ENCODE data around the gene DLG2.
A peak's percentile ranks its signal among the peaks of the same experiment; 100 is the strongest.

DLG2 gene

GRCh38 chr11:84300092-84300491 lies 1327.1 kb downstream of the DLG2 start:
- TF ChIP-seq, protein P1, sequence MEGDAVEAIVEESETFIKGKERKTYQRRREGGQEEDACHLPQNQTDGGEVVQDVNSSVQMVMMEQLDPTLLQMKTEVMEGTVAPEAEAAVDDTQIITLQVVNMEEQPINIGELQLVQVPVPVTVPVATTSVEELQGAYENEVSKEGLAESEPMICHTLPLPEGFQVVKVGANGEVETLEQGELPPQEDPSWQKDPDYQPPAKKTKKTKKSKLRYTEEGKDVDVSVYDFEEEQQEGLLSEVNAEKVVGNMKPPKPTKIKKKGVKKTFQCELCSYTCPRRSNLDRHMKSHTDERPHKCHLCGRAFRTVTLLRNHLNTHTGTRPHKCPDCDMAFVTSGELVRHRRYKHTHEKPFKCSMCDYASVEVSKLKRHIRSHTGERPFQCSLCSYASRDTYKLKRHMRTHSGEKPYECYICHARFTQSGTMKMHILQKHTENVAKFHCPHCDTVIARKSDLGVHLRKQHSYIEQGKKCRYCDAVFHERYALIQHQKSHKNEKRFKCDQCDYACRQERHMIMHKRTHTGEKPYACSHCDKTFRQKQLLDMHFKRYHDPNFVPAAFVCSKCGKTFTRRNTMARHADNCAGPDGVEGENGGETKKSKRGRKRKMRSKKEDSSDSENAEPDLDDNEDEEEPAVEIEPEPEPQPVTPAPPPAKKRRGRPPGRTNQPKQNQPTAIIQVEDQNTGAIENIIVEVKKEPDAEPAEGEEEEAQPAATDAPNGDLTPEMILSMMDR (IDR thresholded peaks at IDR 0.05; ENCODE audit: low read length, missing control alignments) = no peak
- no peak overlapping the region for H3K4me3 ChIP-seq (replicated peaks; ENCODE audit: low read depth, low read length)
- DNase-seq (ENCODE audit: low read depth) = no peak

- H3K4me3 ChIP-seq (replicated peaks; ENCODE audit: low read depth, low read length) = no peak overlapping the region
- TF ChIP-seq, protein P1 (IDR thresholded peaks at IDR 0.05; ENCODE audit: low read length, missing control alignments) = no peak
- DNase-seq (ENCODE audit: low read depth) = no peak
Measured at GRCh38 chr11:84297570-84297969, 1329.6 kb downstream of the DLG2 start.

DNA sequence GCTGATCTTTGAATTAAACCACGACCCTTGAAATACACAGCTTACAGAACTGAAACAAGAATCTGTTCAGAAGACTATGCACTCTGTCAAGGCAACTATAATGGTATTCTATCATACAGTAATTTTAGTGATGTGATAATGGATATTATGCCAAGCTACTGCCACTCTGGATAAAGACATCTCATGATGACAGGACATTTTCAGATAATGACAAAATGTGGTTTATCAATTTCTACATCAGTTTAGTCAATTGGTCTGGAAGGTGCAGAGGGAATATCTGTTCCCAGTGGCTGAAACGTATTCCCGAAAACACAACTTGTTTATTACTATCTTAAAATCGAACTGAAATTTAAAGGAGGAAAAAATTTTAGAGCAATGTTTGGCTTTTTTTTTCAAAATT lies 1331.3 kb downstream of the DLG2 start:
- TF ChIP-seq, protein P1 (IDR thresholded peaks at IDR 0.05; ENCODE audit: low read length, missing control alignments) = no peak
- no peak for DNase-seq (ENCODE audit: low read depth)
- no peak overlapping the region for H3K4me3 ChIP-seq (replicated peaks; ENCODE audit: low read depth, low read length)

DNA sequence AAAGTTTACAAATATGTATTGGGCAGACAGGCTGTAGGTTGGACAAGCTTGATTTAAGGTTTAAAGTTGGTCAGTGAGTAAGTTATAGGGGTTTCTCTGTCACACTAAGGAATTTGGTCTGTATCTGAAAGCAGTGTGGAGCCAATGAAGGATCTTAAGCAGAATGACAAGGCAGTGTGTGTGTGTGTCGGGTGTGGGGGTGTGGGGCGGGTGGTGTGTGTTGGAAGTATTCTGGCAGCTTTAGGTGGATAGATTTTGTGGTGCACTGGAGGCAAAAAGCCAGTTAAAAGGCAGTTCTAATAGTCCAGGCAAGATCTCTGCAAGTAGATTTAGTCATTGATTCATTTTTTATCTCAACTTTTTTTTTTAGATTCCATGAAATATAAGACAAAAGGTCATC lies 1334.2 kb downstream of the DLG2 start:
- TF ChIP-seq, protein P1 (IDR thresholded peaks at IDR 0.05; ENCODE audit: low read length, missing control alignments) = no peak
- no peak overlapping the region for H3K4me3 ChIP-seq (replicated peaks; ENCODE audit: low read depth, low read length)
- no peak for DNase-seq (ENCODE audit: low read depth)

DNA sequence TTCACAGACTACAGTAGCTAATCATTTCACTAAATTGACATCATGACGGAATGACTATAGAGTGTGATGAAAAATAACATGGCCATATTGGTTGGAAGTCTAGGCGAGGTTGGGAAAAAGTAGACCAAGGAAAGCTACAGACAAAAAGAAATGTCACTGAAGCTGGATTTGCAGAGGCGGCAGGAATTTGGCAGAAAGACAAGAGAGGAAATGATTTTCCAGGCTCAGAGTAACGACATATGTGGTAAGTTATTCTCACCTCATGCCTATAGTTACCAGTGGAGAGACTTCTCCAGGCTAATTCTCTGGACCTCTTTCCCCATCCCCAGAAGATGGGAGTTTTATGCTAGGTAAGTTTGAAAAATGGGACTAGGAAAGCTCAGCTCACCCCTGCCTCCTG lies 1335.1 kb downstream of the DLG2 start:
- TF ChIP-seq, protein P1 (IDR thresholded peaks at IDR 0.05; ENCODE audit: low read length, missing control alignments) = no peak
- peak; percentile 55 for DNase-seq (ENCODE audit: low read depth)
- no peak overlapping the region for H3K4me3 ChIP-seq (replicated peaks; ENCODE audit: low read depth, low read length)

GRCh38 chr11:84290647-84291046 lies 1336.5 kb downstream of the DLG2 start:
- no peak overlapping the region for H3K4me3 ChIP-seq (replicated peaks; ENCODE audit: low read depth, low read length)
- TF ChIP-seq, protein P1 (IDR thresholded peaks at IDR 0.05; ENCODE audit: low read length, missing control alignments) = no peak
- peak; percentile 41 for DNase-seq (ENCODE audit: low read depth)

- TF ChIP-seq, protein P1 (IDR thresholded peaks at IDR 0.05; ENCODE audit: low read length, missing control alignments) = no peak
- H3K4me3 ChIP-seq (replicated peaks; ENCODE audit: low read depth, low read length) = no peak overlapping the region
- DNase-seq (ENCODE audit: low read depth) = peak; percentile 60
Measured at GRCh38 chr11:84289381-84289906, 1337.7 kb downstream of the DLG2 start.
